Esophagus muscularis mucosa (tissue), 4 donors: ENCODE measurements around the gene ROBO2. TPM values are rescaled to one million over a fixed set of nuclear protein-coding genes. Genes with fewer than 3 reads are reported as not detected.
"Not testable (repeated sequence)": the region's sequence is repeated elsewhere in the genome, so short reads cannot be mapped to it uniquely, and the experiment has no call there.

ENCODE experiments used
- DNase-seq: peaks from one replicate; pipeline ENCODE4 v3.0.0-alpha.2; 2017; ENCODE audit errors: extremely low spot score
- H3K27ac ChIP-seq, 4 donors: fragments of 200-600 bp; sonication (generic); replicated peaks in 1 of 4; 1 replicate in 3 of 4; 2 replicates in 1 of 4; pipeline ENCODE4 v1.5.1; 2016 to 2019; ENCODE audit warnings: mild to moderate bottlenecking in 1 of 4
- H3K27me3 ChIP-seq, 4 donors: fragments of 200-600 bp; sonication (generic); one replicate each; pipeline versions ENCODE4 v1.5.1 to v1.6.0; 2016 to 2019
- H3K36me3 ChIP-seq, 4 donors: fragments of 200-600 bp; sonication (generic); one replicate each; pipeline ENCODE4 v1.5.1; 2016 to 2019
- H3K4me1 ChIP-seq, 4 donors: fragments of 200-600 bp; sonication (generic); one replicate each; pipeline ENCODE4 v1.5.1; 2016 to 2019
- H3K4me3 ChIP-seq, 4 donors: fragments of 200-600 bp; sonication (generic); 1 replicate in 2 of 4; 2 replicates in 2 of 4; pipeline ENCODE4 v1.5.1; 2016 to 2019; ENCODE audit warnings: mild to moderate bottlenecking in 4 of 4, moderate library complexity in 1 of 4
- H3K9me3 ChIP-seq, 4 donors: fragments of 200-600 bp; sonication (generic); 1 replicate in 3 of 4; 2 replicates in 1 of 4; pipeline ENCODE4 v1.5.1; 2016 to 2019
- EP300 ChIP-seq: sonication (generic); formaldehyde crosslinking; IDR thresholded peaks from one replicate; pipeline ENCODE4 v1.6.1; 2017; ENCODE audit warnings: antibody characterized with exemption
- POLR2A ChIP-seq: fragments of 450-650 bp; IDR thresholded peaks from one replicate; pipeline ENCODE4 v1.6.1; 2017; ENCODE audit warnings: antibody characterized with exemption, moderate library complexity, mild to moderate bottlenecking, low read depth
- POLR2AphosphoS5 ChIP-seq, 2 donors: sonication (generic); formaldehyde crosslinking; IDR thresholded peaks; one replicate each; pipeline ENCODE4 v1.6.1; 2017; ENCODE audit warnings: antibody characterized with exemption in 2 of 2
- WGBS: methylation state at CpG from one replicate; pipeline ENCODE4 v1.1.5; 2018; 5-methylcytosine and 5-hydroxymethylcytosine counted together
- intact Hi-C: fragments of 100-400 bp; cut with DNase I; formaldehyde crosslinking; loops from one replicate; pipeline ENCODE4 v1.15.1; 2023
- total RNA-seq, 4 donors: library from RNA; depleted of rRNA; stranded (reverse); fragments of >200 nt; gene quantifications; one replicate each; pipeline versions ENCODE4 v1.1.0 to v1.2.1, GENCODE V29; 2016
- TF ChIP-seq, protein P1 (sequence below), 3 experiments: fragments of 200-600 bp in 2 of 3; fragments of 450-650 bp in 1 of 3; sonication (generic) in 2 of 3; IDR thresholded peaks; one replicate each; pipeline ENCODE4 v1.5.1; 2017 to 2019; ENCODE audit warnings: antibody characterized with exemption in 3 of 3, mild to moderate bottlenecking in 2 of 3, moderate library complexity in 1 of 3

ROBO2 gene
- total RNA-seq, 4 donors from 2014 or later = 0.83 to 2.1 (median 1.3) TPM

DNA sequence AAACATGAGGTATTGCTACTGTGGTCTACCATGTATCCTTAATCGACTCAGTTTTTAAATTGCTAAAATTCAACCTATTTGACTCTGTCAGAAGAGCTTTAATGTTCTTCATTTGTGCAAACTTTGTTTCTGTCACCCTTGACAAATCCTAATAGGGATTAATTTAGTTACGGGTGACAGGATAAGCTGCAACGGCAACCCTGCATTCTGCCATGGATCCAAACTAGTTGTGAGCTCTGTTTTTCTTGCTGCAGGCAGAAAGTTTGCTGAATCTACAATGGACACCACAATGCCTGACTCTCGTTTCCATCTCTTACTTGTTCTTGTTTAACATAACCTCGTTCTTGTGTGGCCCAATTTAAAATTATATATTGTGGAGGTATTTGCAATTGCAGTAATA, 352.3 kb downstream of the ROBO2 start:
- H3K4me3 ChIP-seq = no peak overlapping the region
- H3K4me1 ChIP-seq = no peaks in the 10 kb centered on the region
- no peak overlapping the region for H3K27ac ChIP-seq
- WGBS = 78% methylated on average over 5 of the region's 5 CpGs
- no peak for DNase-seq
- TF ChIP-seq EP300 = no peak
- TF ChIP-seq, protein P1, sequence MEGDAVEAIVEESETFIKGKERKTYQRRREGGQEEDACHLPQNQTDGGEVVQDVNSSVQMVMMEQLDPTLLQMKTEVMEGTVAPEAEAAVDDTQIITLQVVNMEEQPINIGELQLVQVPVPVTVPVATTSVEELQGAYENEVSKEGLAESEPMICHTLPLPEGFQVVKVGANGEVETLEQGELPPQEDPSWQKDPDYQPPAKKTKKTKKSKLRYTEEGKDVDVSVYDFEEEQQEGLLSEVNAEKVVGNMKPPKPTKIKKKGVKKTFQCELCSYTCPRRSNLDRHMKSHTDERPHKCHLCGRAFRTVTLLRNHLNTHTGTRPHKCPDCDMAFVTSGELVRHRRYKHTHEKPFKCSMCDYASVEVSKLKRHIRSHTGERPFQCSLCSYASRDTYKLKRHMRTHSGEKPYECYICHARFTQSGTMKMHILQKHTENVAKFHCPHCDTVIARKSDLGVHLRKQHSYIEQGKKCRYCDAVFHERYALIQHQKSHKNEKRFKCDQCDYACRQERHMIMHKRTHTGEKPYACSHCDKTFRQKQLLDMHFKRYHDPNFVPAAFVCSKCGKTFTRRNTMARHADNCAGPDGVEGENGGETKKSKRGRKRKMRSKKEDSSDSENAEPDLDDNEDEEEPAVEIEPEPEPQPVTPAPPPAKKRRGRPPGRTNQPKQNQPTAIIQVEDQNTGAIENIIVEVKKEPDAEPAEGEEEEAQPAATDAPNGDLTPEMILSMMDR (IDR thresholded peaks at IDR 0.05) = no peak
- no peak for TF ChIP-seq POLR2AphosphoS5 (IDR thresholded peaks at IDR 0.05)
- no peak for TF ChIP-seq POLR2A
- intact Hi-C loops = no loop called here
- no peaks in the 10 kb centered on the region for H3K9me3 ChIP-seq
- no peaks in the 10 kb centered on the region for H3K27me3 ChIP-seq
- no peaks in the 10 kb centered on the region for H3K36me3 ChIP-seq

GRCh38 chr3:77394046-77394445, 354.1 kb downstream of the ROBO2 start:
- 93% methylated on average over 5 of the region's 5 CpGs for WGBS
- Histone ChIP-seq H3K27ac (no peak overlapping the region), H3K9me3 (no peaks in the 10 kb centered on the region), H3K27me3 (no peaks in the 10 kb centered on the region), H3K4me1 (no peaks in the 10 kb centered on the region), H3K4me3 (no peak overlapping the region), H3K36me3 (no peaks in the 10 kb centered on the region)
- TF ChIP-seq POLR2AphosphoS5 (IDR thresholded peaks at IDR 0.05) (no peak), POLR2A (no peak)
- TF ChIP-seq, protein P1 (IDR thresholded peaks at IDR 0.05) = no peak
- no peak for DNase-seq
- intact Hi-C loops = no loop called here

GRCh38 chr3:77404871-77405270, 365.0 kb downstream of the ROBO2 start:
- DNase-seq = no peak
- H3K9me3 ChIP-seq = no peaks in the 10 kb centered on the region
- no peaks in the 10 kb centered on the region for H3K36me3 ChIP-seq
- no peak overlapping the region for H3K4me3 ChIP-seq
- H3K4me1 ChIP-seq = no peaks in the 10 kb centered on the region
- no peak for TF ChIP-seq EP300
- TF ChIP-seq, protein P1 (IDR thresholded peaks at IDR 0.05) = no peak
- TF ChIP-seq POLR2AphosphoS5 (IDR thresholded peaks at IDR 0.05) = no peak
- no peak for TF ChIP-seq POLR2A
- no peaks in the 10 kb centered on the region for H3K27me3 ChIP-seq
- intact Hi-C loops = no loop called here
- H3K27ac ChIP-seq = no peak overlapping the region
- WGBS = 46% methylated on average over 1 of the region's 1 CpG

- no peaks in the 10 kb centered on the region for H3K9me3 ChIP-seq
- no peaks in the 10 kb centered on the region for H3K36me3 ChIP-seq
- H3K27ac ChIP-seq = no peak overlapping the region
- no peak overlapping the region for H3K4me3 ChIP-seq
- no peaks in the 10 kb centered on the region for H3K4me1 ChIP-seq
- DNase-seq = no peak
- 72% methylated on average over 3 of the region's 3 CpGs for WGBS
- TF ChIP-seq POLR2AphosphoS5 (IDR thresholded peaks at IDR 0.05) (no peak), EP300 (no peak), POLR2A (no peak)
- TF ChIP-seq, protein P1 (IDR thresholded peaks at IDR 0.05) = no peak
- no peaks in the 10 kb centered on the region for H3K27me3 ChIP-seq
- intact Hi-C loops = no loop called here
Observed at GRCh38 chr3:77407441-77407840, 367.5 kb downstream of the ROBO2 start.

DNA sequence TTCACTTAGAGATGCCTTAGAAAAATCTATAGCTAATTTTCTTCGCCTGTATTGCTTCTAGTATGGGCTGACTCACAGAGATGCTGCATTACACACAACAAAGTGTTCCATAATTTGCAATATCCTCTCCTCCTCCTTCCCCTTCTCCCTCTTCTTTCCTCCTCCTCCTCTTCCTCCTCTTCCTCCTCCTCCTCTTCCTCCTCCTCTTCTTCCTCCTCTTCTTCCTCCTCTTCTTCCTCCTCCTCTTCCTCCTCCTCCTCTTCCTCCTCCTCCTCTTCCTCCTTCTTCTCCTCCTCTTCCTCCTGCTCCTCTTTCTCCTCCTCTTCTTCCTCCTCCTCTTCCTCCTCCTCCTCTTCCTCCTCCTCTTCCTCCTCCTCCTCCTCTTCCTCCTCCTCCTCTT, 370.4 kb downstream of the ROBO2 start:
- WGBS = 83% methylated on average over 1 of the region's 1 CpG
- DNase-seq, intact Hi-C loops, H3K36me3 ChIP-seq, H3K27me3 ChIP-seq, H3K4me1 ChIP-seq, H3K4me3 ChIP-seq, H3K9me3 ChIP-seq, H3K27ac ChIP-seq: not testable (repeated sequence)
